B cell (primary cell): ENCODE results near the gene HSD11B2. TPM values are rescaled to one million over a fixed set of nuclear protein-coding genes. Genes with fewer than 3 reads are reported as not detected.

ENCODE experiments used
- ATAC-seq: fragments of 200-7000 bp; cut with Tn5 transposase; one replicate; pipeline ENCODE4 v1.10.0; 2021; ENCODE audit warnings: low read depth, mild to moderate bottlenecking, moderate number of reproducible peaks, moderate library complexity
- CTCF ChIA-PET: fragments of 350-600 bp; sonication (Branson Sonifier 250); formaldehyde crosslinking; loops from one replicate; lab custom pipeline; 2021; ENCODE audit warnings: antibody characterized with exemption, inconsistent platforms; lab: Charles Lee
- POLR2A ChIA-PET: fragments of 350-600 bp; sonication (Branson Sonifier 250); formaldehyde crosslinking; loops from one replicate; lab custom pipeline; 2021; ENCODE audit warnings: antibody characterized with exemption; lab: Charles Lee
- DNase-seq: peaks from one replicate; pipeline ENCODE4 v3.0.0; 2013
- H2AFZ ChIP-seq: 2 replicates; pipeline ENCODE4 v1.6.1; 2012; ENCODE audit warnings: mild to moderate bottlenecking, low read depth, low read length; ENCODE audit not compliant: insufficient read depth, poor library complexity, severe bottlenecking
- H3K27ac ChIP-seq, 2 donors: 1 replicate in 1 of 2; 2 replicates in 1 of 2; pipeline ENCODE4 v1.5.1; 2012 to 2013; ENCODE audit warnings: low read length in 2 of 2, mild to moderate bottlenecking in 2 of 2, moderate library complexity in 1 of 2
- H3K27me3 ChIP-seq, 4 experiments: fragments of 200-600 bp in 1 of 4; sonication (generic) in 1 of 4; replicated peaks in 1 of 4; 1 replicate in 2 of 4; 2 replicates in 2 of 4; pipeline versions ENCODE4 v1.6.1 to v1.7.0; 2013 to 2016; ENCODE audit warnings: low read length in 3 of 4, mild to moderate bottlenecking in 2 of 4, mixed read lengths in 1 of 4, moderate library complexity in 1 of 4; ENCODE audit not compliant: insufficient read depth in 4 of 4, control insufficient read depth in 3 of 4; ENCODE audit errors: control extremely low read depth in 1 of 4
- H3K36me3 ChIP-seq, 2 experiments: replicated peaks in 1 of 2; 1 replicate in 1 of 2; 2 replicates in 1 of 2; pipeline versions ENCODE4 v1.6.1 to v1.7.1; 2013; ENCODE audit warnings: low read length in 1 of 2; ENCODE audit not compliant: insufficient read depth in 2 of 2, control insufficient read depth in 1 of 2; ENCODE audit errors: control extremely low read depth in 1 of 2, extremely low read depth in 1 of 2
- H3K4me1 ChIP-seq, 2 donors: fragments of 200-600 bp in 1 of 2; sonication (generic) in 1 of 2; 1 replicate in 1 of 2; 2 replicates in 1 of 2; pipeline versions ENCODE4 v1.5.1 to v1.6.1; 2013 to 2017; ENCODE audit warnings: low read length in 2 of 2; ENCODE audit not compliant: control insufficient read depth in 2 of 2, insufficient read depth in 2 of 2
- H3K4me2 ChIP-seq: replicated peaks from 2 replicates; pipeline ENCODE3; 2012; ENCODE audit warnings: mild to moderate bottlenecking, low read depth, low read length; ENCODE audit not compliant: poor library complexity, severe bottlenecking
- H3K4me3 ChIP-seq, 5 experiments: fragments of 200-600 bp in 1 of 5; sonication (generic) in 1 of 5; 1 replicate in 3 of 5; 2 replicates in 2 of 5; pipeline versions ENCODE4 v1.5.1 to v1.7.0; 2011 to 2016; ENCODE audit warnings: low read length in 4 of 5, mild to moderate bottlenecking in 4 of 5, low read depth in 2 of 5, control low read depth in 1 of 5, moderate library complexity in 1 of 5; ENCODE audit not compliant: insufficient read depth in 1 of 5; ENCODE audit errors: control extremely low read depth in 1 of 5, extremely low read depth in 1 of 5
- H3K79me2 ChIP-seq: fragments of 200-600 bp; sonication (generic); one replicate; pipeline ENCODE4 v1.6.0; 2016; ENCODE audit warnings: low read length; ENCODE audit not compliant: control insufficient read depth, insufficient read depth
- H3K9ac ChIP-seq: fragments of 200-600 bp; sonication (generic); 2 replicates; pipeline ENCODE4 v1.6.1; 2017; ENCODE audit warnings: mild to moderate bottlenecking, low read length, moderate library complexity
- H3K9me3 ChIP-seq, 3 donors: one replicate each; pipeline versions ENCODE4 v1.6.1 to v1.7.1; 2013; ENCODE audit warnings: low read length in 2 of 3; ENCODE audit not compliant: control insufficient read depth in 2 of 3, insufficient read depth in 1 of 3; ENCODE audit errors: control extremely low read depth in 1 of 3
- H4K20me1 ChIP-seq: 2 replicates; pipeline ENCODE4 v1.6.0; 2012; ENCODE audit warnings: mild to moderate bottlenecking, low read length; ENCODE audit not compliant: insufficient read depth, control insufficient read depth, poor library complexity, severe bottlenecking
- H3K27ac Mint-ChIP-seq: one replicate; pipeline ENCODE4 v1.8.0; 2021; ENCODE audit warnings: mixed read lengths
- H3K27me3 Mint-ChIP-seq: one replicate; pipeline ENCODE4 v1.8.0; 2021; ENCODE audit warnings: mixed read lengths
- H3K4me1 Mint-ChIP-seq: one replicate; pipeline ENCODE4 v1.8.0; 2021; ENCODE audit warnings: mixed read lengths
- H3K4me3 Mint-ChIP-seq: one replicate; pipeline ENCODE4 v1.8.0; 2021; ENCODE audit warnings: mixed read lengths
- H3K9me3 Mint-ChIP-seq: one replicate; pipeline ENCODE4 v1.8.0; 2022; ENCODE audit warnings: mixed read lengths; ENCODE audit not compliant: insufficient read depth
- EZH2 ChIP-seq: IDR thresholded peaks from 2 replicates; pipeline ENCODE4 v1.6.1; 2012; ENCODE audit warnings: borderline replicate concordance, low read depth, mild to moderate bottlenecking, moderate library complexity, low read length; ENCODE audit not compliant: insufficient read depth, poor library complexity, severe bottlenecking
- WGBS: methylation state at CpG from one replicate; pipeline ENCODE4 v1.1.5; 2013; ENCODE audit warnings: missing lambda C conversion rate; ENCODE audit not compliant: insufficient coverage; 5-methylcytosine and 5-hydroxymethylcytosine counted together
- intact Hi-C: fragments of 100-400 bp; cut with micrococcal nuclease; formaldehyde crosslinking; loops from one replicate; pipeline ENCODE4 v1.10.0; 2022
- polyA plus RNA-seq: library from polyadenylated mRNA; depleted of rRNA; stranded (reverse); fragments of >200 nt; gene quantifications from 2 replicates; pipeline ENCODE4 v1.2.3, GENCODE V29; 2012
- total RNA-seq, 2 donors: library from RNA; stranded (reverse); fragments of 120-200 nt in 1 of 2; gene quantifications; 1 replicate in 1 of 2; 2 replicates in 1 of 2; pipeline versions ENCODE4 v1.2.3 to v1.2.4, GENCODE V29; 2013 to 2022
- TF ChIP-seq, protein P1 (sequence below): fragments of 200-600 bp; IDR thresholded peaks from one replicate; pipeline ENCODE4 v1.8.0; 2022; ENCODE audit warnings: antibody characterized with exemption, mild to moderate bottlenecking

Gene HSD11B2
- total and polyA plus RNA-seq, 2 donors (not counting 1 experiment from before 2014, with no cell fraction given), result 0.09 TPM; not detected in 1

DNA sequence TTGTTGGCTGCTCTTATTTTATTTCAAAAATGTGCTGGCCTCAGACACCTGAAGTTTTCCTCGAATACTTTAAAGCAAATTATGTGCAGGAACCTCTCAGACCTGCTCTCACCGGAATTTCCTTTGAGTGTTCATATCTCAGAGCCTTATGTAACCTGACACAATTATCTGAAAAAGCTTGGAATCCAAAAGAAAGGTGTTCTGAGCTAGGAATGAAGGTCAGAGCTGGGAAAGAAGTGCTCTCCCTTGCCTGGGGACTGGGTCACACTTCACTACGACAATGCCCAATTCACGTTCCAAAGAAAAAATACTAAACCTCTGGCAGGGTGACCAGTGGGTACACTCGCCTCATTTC, 6.7 kb upstream of the HSD11B2 start:
- Mint-ChIP-seq H3K9me3 (no peaks in the 10 kb centered on the region), H3K27ac (no peak overlapping the region), H3K4me3 (no peak overlapping the region), H3K4me1 (no peaks in the 10 kb centered on the region), H3K27me3 (peaks cover 46% of the 10 kb centered on the region)
- no peak overlapping the region for H3K9ac ChIP-seq
- no peaks in the 10 kb centered on the region for H3K79me2 ChIP-seq
- no peak overlapping the region for H3K4me3 ChIP-seq
- H2AFZ ChIP-seq, result no peak overlapping the region
- H3K4me1 ChIP-seq, result peaks cover 4 to 5% of the 10 kb centered on the region in 2 donors
- H4K20me1 ChIP-seq, result no peaks in the 10 kb centered on the region
- CTCF ChIA-PET, result interaction anchor here (1.3 to 2.1 kb wide), 2 partner anchors 10 to 41 kb away, joined by 5 to 6 read pairs; no protein-coding TSS in a partner anchor
- no peaks in the 10 kb centered on the region for H3K36me3 ChIP-seq
- POLR2A ChIA-PET, result no interaction called here
- DNase-seq (no peak), ATAC-seq (no peak)
- intact Hi-C loops, result no loop called here
- H3K9me3 ChIP-seq, result no peaks in the 10 kb centered on the region
- H3K27me3 ChIP-seq, result peaks cover 0 to 27% (median 7%) of the 10 kb centered on the region in 4 experiments
- no peak overlapping the region for H3K4me2 ChIP-seq
- TF ChIP-seq, protein P1, sequence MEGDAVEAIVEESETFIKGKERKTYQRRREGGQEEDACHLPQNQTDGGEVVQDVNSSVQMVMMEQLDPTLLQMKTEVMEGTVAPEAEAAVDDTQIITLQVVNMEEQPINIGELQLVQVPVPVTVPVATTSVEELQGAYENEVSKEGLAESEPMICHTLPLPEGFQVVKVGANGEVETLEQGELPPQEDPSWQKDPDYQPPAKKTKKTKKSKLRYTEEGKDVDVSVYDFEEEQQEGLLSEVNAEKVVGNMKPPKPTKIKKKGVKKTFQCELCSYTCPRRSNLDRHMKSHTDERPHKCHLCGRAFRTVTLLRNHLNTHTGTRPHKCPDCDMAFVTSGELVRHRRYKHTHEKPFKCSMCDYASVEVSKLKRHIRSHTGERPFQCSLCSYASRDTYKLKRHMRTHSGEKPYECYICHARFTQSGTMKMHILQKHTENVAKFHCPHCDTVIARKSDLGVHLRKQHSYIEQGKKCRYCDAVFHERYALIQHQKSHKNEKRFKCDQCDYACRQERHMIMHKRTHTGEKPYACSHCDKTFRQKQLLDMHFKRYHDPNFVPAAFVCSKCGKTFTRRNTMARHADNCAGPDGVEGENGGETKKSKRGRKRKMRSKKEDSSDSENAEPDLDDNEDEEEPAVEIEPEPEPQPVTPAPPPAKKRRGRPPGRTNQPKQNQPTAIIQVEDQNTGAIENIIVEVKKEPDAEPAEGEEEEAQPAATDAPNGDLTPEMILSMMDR, result no peak
- no peak for TF ChIP-seq EZH2
- no peak overlapping the region for H3K27ac ChIP-seq
- WGBS, result 66% methylated on average over 4 of the region's 5 CpGs

DNA sequence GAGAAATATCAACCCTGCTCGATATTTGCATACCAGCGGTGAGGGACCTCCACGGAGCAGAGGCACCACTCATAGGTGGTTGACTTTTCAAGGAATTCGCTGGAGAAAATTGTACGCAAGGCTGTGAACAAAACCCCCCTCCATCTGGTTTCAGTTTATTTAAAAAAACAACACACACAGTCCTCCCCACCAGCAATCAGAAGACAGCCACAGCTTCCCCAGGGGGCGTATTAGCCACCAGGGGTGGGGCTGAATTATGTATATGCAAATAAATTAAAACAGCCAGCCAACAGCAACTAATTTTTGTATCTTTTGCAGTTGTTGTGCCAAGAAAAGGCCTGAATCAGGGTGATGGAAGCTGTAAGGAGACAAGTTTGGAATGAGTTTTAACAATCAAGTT, 5.9 kb upstream of the HSD11B2 start:
- peaks cover 4 to 7% of the 10 kb centered on the region in 2 donors for H3K4me1 ChIP-seq
- H3K4me2 ChIP-seq, result no peak overlapping the region
- no peak overlapping the region for H3K9ac ChIP-seq
- no peaks in the 10 kb centered on the region for H4K20me1 ChIP-seq
- H3K27ac Mint-ChIP-seq, result no peak overlapping the region
- H3K36me3 ChIP-seq, result no peaks in the 10 kb centered on the region
- no CpG with 5 or more reads among the region's 6 CpGs for WGBS
- H3K4me3 ChIP-seq, result no peak overlapping the region
- no peak overlapping the region for H3K27ac ChIP-seq
- intact Hi-C loops, result no loop called here
- no peak overlapping the region for H2AFZ ChIP-seq
- TF ChIP-seq, protein P1, result no peak
- TF ChIP-seq EZH2, result no peak
- no peaks in the 10 kb centered on the region for H3K9me3 Mint-ChIP-seq
- no peaks in the 10 kb centered on the region for H3K9me3 ChIP-seq
- peak; percentile 29 for DNase-seq
- H3K4me1 Mint-ChIP-seq, result no peaks in the 10 kb centered on the region
- CTCF ChIA-PET, result interaction anchor here (0.9 to 2.1 kb wide), 5 partner anchors 9 to 46 kb away, joined by 3 to 7 read pairs (median 5); no protein-coding TSS in a partner anchor
- peaks cover 46% of the 10 kb centered on the region for H3K27me3 Mint-ChIP-seq
- no peak overlapping the region for H3K4me3 Mint-ChIP-seq
- no peak for ATAC-seq
- H3K79me2 ChIP-seq, result no peaks in the 10 kb centered on the region
- H3K27me3 ChIP-seq, result peaks cover 0 to 35% (median 10%) of the 10 kb centered on the region in 4 experiments
- POLR2A ChIA-PET, result no interaction called here
